Natural killer cell (primary cell): ENCODE results near the gene MLKL. TPM values are rescaled to one million over a fixed set of nuclear protein-coding genes. Genes with fewer than 3 reads are reported as not detected.

ENCODE experiments used
- ATAC-seq, 3 donors: fragments of 150-1000 bp in 2 of 3; fragments of 200-7000 bp in 1 of 3; cut with Tn5 transposase; 1 replicate in 1 of 3; 2 replicates in 2 of 3; pipeline ENCODE4 v1.10.0; 2021; ENCODE audit warnings: mild to moderate bottlenecking in 2 of 3, moderate library complexity in 2 of 3
- DNase-seq, 2 donors: peaks; one replicate each; pipeline versions ENCODE4 v3.0.0 to v3.0.0-alpha.2; 2013 to 2021; ENCODE audit warnings: mixed read lengths in 1 of 2
- H3K27ac ChIP-seq: one replicate; pipeline ENCODE4 v1.5.1; 2013; ENCODE audit warnings: mild to moderate bottlenecking, low read length
- H3K27me3 ChIP-seq: one replicate; pipeline ENCODE4 v1.6.1; 2013; ENCODE audit warnings: low read length; ENCODE audit not compliant: control insufficient read depth, insufficient read depth
- H3K36me3 ChIP-seq: one replicate; pipeline ENCODE4 v1.6.1; 2013; ENCODE audit warnings: low read length; ENCODE audit not compliant: control insufficient read depth, insufficient read depth
- H3K4me1 ChIP-seq: one replicate; pipeline ENCODE4 v1.6.1; 2013; ENCODE audit warnings: low read length; ENCODE audit not compliant: control insufficient read depth, insufficient read depth
- H3K4me3 ChIP-seq: one replicate; pipeline ENCODE4 v1.5.1; 2013; ENCODE audit warnings: low read length
- H3K9me3 ChIP-seq: one replicate; pipeline ENCODE4 v1.6.1; 2013; ENCODE audit warnings: low read length; ENCODE audit not compliant: control insufficient read depth, insufficient read depth
- H3K27ac Mint-ChIP-seq, 2 donors: one replicate each; pipeline ENCODE4 v1.8.0; 2022; ENCODE audit warnings: mild to moderate bottlenecking in 2 of 2, mixed read lengths in 2 of 2, moderate library complexity in 1 of 2
- H3K27me3 Mint-ChIP-seq, 2 donors: one replicate each; pipeline ENCODE4 v1.8.0; 2022; ENCODE audit warnings: low read depth in 2 of 2, mixed read lengths in 2 of 2
- H3K36me3 Mint-ChIP-seq: one replicate; pipeline ENCODE4 v1.8.0; 2022; ENCODE audit warnings: mixed read lengths
- H3K4me1 Mint-ChIP-seq, 2 donors: one replicate each; pipeline ENCODE4 v1.8.0; 2022; ENCODE audit warnings: mixed read lengths in 2 of 2
- H3K4me3 Mint-ChIP-seq: one replicate; pipeline ENCODE4 v1.8.0; 2022; ENCODE audit warnings: mild to moderate bottlenecking, moderate library complexity, mixed read lengths
- H3K9me3 Mint-ChIP-seq, 2 donors: one replicate each; pipeline ENCODE4 v1.8.0; 2022; ENCODE audit warnings: mixed read lengths in 2 of 2
- WGBS: methylation state at CpG from one replicate; pipeline ENCODE4 v1.1.7; 2013; ENCODE audit warnings: missing lambda C conversion rate; ENCODE audit not compliant: insufficient coverage; 5-methylcytosine and 5-hydroxymethylcytosine counted together
- intact Hi-C: fragments of 100-400 bp; cut with micrococcal nuclease; formaldehyde crosslinking; loops from one replicate; pipeline ENCODE4 v1.14.2; 2022
- total RNA-seq, 4 donors: library from RNA; stranded (reverse); fragments of 120-200 nt in 1 of 4; gene quantifications; one replicate each; pipeline versions ENCODE4 v1.2.3 to v1.2.4, GENCODE V29; 2013 to 2022
- TF ChIP-seq, protein P1 (sequence below): fragments of 200-600 bp; IDR thresholded peaks from one replicate; pipeline ENCODE4 v1.8.0; 2022; ENCODE audit warnings: antibody characterized with exemption

Gene MLKL
- total RNA-seq, 3 donors from 2014 or later (not counting 1 experiment from before 2014, with no cell fraction given) = 39.8 to 57.5 (median 52.1) TPM

DNA sequence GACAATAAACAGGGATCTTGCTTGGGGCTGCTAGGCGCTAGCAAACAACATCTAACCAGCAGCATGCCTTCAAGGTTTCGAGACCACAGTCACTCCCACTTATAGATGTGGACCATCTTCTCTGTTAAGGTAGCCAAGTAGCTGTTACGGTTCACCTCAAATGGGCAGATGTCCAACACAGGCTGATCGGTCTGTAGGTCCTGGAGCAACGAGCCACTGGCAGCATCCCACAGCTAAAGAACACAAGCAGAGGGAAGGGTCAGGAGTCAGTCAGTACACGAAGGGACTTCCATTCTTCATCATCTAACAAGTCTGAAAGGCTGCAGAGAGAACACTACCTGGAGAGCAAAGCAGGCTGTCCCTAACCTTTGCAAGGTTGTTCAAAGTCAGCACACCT, 76.8 kb downstream of the MLKL start:
- WGBS = 93% methylated on average over 6 of the region's 6 CpGs
- peaks cover 60% of the 10 kb centered on the region for H3K36me3 ChIP-seq
- Mint-ChIP-seq H3K4me3 (no peak overlapping the region), H3K36me3 (peaks cover 8% of the 10 kb centered on the region), H3K4me1 (peaks cover 6% of the 10 kb centered on the region in 2 donors), H3K27me3 (no peaks in the 10 kb centered on the region), H3K9me3 (no peaks in the 10 kb centered on the region), H3K27ac (no peak overlapping the region)
- intact Hi-C loops = loop anchor here (10.0 kb wide), 1 partner anchor 119 kb away; no protein-coding TSS in a partner anchor
- no peaks in the 10 kb centered on the region for H3K27me3 ChIP-seq
- H3K4me3 ChIP-seq = no peak overlapping the region
- H3K9me3 ChIP-seq = no peaks in the 10 kb centered on the region
- no peak overlapping the region for H3K27ac ChIP-seq
- no peaks in the 10 kb centered on the region for H3K4me1 ChIP-seq
- TF ChIP-seq, protein P1, sequence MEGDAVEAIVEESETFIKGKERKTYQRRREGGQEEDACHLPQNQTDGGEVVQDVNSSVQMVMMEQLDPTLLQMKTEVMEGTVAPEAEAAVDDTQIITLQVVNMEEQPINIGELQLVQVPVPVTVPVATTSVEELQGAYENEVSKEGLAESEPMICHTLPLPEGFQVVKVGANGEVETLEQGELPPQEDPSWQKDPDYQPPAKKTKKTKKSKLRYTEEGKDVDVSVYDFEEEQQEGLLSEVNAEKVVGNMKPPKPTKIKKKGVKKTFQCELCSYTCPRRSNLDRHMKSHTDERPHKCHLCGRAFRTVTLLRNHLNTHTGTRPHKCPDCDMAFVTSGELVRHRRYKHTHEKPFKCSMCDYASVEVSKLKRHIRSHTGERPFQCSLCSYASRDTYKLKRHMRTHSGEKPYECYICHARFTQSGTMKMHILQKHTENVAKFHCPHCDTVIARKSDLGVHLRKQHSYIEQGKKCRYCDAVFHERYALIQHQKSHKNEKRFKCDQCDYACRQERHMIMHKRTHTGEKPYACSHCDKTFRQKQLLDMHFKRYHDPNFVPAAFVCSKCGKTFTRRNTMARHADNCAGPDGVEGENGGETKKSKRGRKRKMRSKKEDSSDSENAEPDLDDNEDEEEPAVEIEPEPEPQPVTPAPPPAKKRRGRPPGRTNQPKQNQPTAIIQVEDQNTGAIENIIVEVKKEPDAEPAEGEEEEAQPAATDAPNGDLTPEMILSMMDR = no peak
- ATAC-seq = no peak
- DNase-seq = no peak

DNA sequence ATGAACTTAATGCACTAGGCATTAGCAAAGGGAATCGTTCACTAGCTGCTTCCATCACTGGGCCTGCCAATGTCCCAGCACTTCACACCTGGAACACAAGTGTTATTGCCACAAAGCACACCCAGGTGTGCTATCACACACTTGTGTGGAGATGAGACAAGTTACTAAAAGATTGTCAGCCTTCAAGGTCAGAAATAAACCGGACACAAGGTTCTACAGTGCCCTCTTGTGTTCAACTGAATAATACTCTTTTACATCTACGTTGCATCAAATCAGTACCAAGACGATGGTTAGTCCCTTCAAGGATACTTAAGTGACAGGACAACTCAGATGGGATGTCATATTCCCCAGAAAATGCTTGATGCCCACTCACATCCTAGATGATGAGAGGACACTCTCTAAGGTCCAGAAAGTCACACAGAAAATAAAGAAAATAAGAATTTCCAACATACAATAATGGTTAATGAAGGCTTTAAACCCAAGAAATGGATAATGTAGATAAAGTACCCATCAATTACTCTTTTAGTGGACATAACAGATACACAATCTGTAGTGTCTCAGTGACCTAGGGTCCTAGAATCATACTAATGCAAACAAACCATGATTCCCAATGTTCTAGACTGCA, 77.3 kb downstream of the MLKL start:
- H3K9me3 Mint-ChIP-seq = no peaks in the 10 kb centered on the region
- H3K27me3 Mint-ChIP-seq = no peaks in the 10 kb centered on the region
- peaks cover 6% of the 10 kb centered on the region in 2 donors for H3K4me1 Mint-ChIP-seq
- no peaks in the 10 kb centered on the region for H3K27me3 ChIP-seq
- H3K4me1 ChIP-seq = no peaks in the 10 kb centered on the region
- no peak overlapping the region for H3K4me3 Mint-ChIP-seq
- H3K36me3 Mint-ChIP-seq = peaks cover 8% of the 10 kb centered on the region
- H3K36me3 ChIP-seq = peaks cover 55% of the 10 kb centered on the region
- H3K9me3 ChIP-seq = no peaks in the 10 kb centered on the region
- DNase-seq (peak in 1 of 2 donors; percentile 74), ATAC-seq (peak; percentile 60 to 79 (median 77))
- TF ChIP-seq, protein P1 = peak; percentile 66
- H3K27ac ChIP-seq = no peak overlapping the region
- no peak overlapping the region for H3K4me3 ChIP-seq
- 34% methylated on average over 4 of the region's 4 CpGs for WGBS
- H3K27ac Mint-ChIP-seq = peak overlapping the region; percentile 10 to 24
- intact Hi-C loops = loop anchor here (10.0 kb wide), 1 partner anchor 119 kb away; no protein-coding TSS in a partner anchor

- Histone ChIP-seq H3K9me3 (no peaks in the 10 kb centered on the region), H3K4me3 (no peak overlapping the region), H3K27me3 (no peaks in the 10 kb centered on the region), H3K4me1 (no peaks in the 10 kb centered on the region), H3K27ac (no peak overlapping the region), H3K36me3 (peaks cover 45% of the 10 kb centered on the region)
- DNase-seq (no peak), ATAC-seq (no peak)
- peaks cover 8% of the 10 kb centered on the region for H3K36me3 Mint-ChIP-seq
- WGBS = 97% methylated on average over 4 of the region's 4 CpGs
- H3K4me3 Mint-ChIP-seq = no peak overlapping the region
- H3K4me1 Mint-ChIP-seq = peaks cover 6% of the 10 kb centered on the region in 2 donors
- H3K9me3 Mint-ChIP-seq = no peaks in the 10 kb centered on the region
- no peak overlapping the region for H3K27ac Mint-ChIP-seq
- intact Hi-C loops = loop anchor here (10.0 kb wide), 1 partner anchor 117 kb away; no protein-coding TSS in a partner anchor
- H3K27me3 Mint-ChIP-seq = no peaks in the 10 kb centered on the region
- TF ChIP-seq, protein P1 = no peak
These were observed 78.7 kb downstream of the MLKL start for GRCh38 chr16:74622005-74622404.

Other genes starting within 250 kb of the MLKL start
- gene GLG1, start 93.7 kb downstream of the MLKL start, total RNA-seq = 100 to 1,000 TPM; 184 to 225 (median 188) TPM
- gene RFWD3, start 34.0 kb downstream of the MLKL start, total RNA-seq = 10 to 100 TPM; 41.1 to 53.4 (median 47.5) TPM
- gene FA2H, start 74.0 kb upstream of the MLKL start, total RNA-seq = under 1 TPM in 2 of 3 donors, not detected in 1; 0.14 to 0.93 TPM